K562 treated with DMSO at 1 percent for 12 hours (cell line): Measurements from ENCODE around the gene CSNK2A1. TPM values are rescaled to one million over a fixed set of nuclear protein-coding genes. Genes with fewer than 3 reads are reported as not detected.

Source experiments
- total RNA-seq: library from RNA; unstranded; fragments of 300-600 nt; gene quantifications from 2 replicates; pipeline ENCODE4 v1.2.3, GENCODE V29; 2022; ENCODE audit not compliant: insufficient read depth

The CSNK2A1 gene
- 31.5 and 74.5 TPM in 2 replicates for total RNA-seq

GRCh38 chr20:543369-544152 lies at the start of gene CSNK2A1:
TSS of gene CSNK2A1 (minus strand) at chr20:543790. CDS start at chr20:508551, 35,239 bp downstream.

DNA sequence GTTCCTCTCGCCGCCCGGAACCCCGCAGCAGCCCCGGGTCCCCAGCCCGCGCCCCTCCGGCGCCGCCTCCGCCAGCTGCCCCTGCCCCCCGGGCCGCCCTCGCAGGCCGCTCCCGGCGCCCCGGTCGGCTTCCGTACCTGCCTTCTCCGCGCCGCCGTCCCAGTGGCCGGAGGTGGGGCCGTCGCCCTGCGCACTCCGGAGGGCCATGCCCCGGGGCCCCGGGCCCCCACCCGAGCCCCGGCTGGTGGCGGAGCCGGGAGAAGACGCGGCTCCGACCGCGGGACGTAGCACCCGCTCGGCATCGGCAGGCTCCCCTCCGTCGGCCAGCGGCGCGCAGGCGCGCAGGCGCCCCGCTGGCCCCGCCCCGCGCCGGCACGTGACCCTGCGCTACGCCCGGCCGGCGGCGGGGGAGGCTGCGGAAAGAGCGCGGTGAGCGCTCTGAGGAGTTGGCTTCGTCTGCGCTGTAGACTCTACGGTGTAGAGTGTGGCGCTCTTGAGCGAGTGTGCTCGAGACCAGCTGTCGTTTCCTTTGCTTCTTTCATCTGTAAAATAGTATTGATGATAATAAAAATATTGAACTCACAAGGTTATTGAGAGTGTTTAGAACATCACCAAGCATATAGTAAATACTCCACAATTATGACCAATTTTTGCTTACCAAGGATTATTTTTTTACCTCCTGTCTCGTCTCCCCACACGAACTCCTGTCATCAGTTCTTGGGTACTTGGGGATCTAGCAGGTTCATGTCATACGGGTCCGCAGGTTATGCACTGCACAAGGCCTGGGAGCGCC lies 81.2 kb downstream of the CSNK2A1 start, which contains the start of gene TBC1D20:
TSS of gene TBC1D20 (minus strand) at position 335 of the 793 bp plus-strand sequence. CDS start at position 207, 128 bp downstream.

Other genes starting within 250 kb of the CSNK2A1 start
- 19.5 and 26.6 TPM in 2 replicates for gene ZCCHC3, start 246.2 kb downstream of the CSNK2A1 start, total RNA-seq
- gene SOX12, start 218.2 kb downstream of the CSNK2A1 start, total RNA-seq = 12.4 and 19.6 TPM in 2 replicates
- gene NRSN2, start 196.7 kb downstream of the CSNK2A1 start, total RNA-seq = 23.5 and 23.9 TPM in 2 replicates
- 289 and 296 TPM in 2 replicates for gene TRIB3, start 163.0 kb downstream of the CSNK2A1 start, total RNA-seq
- gene RBCK1, start 135.5 kb downstream of the CSNK2A1 start, total RNA-seq = 108 and 114 TPM in 2 replicates
- 13.4 and 28.3 TPM in 2 replicates for gene TBC1D20, start 81.3 kb downstream of the CSNK2A1 start, total RNA-seq
- gene TCF15, start 66.5 kb upstream of the CSNK2A1 start, total RNA-seq = 4.8 and 10.6 TPM in 2 replicates
- gene SRXN1, start 109.4 kb upstream of the CSNK2A1 start, total RNA-seq = 11.7 and 15.1 TPM in 2 replicates
- not detected in 2 replicates for gene SCRT2, start 132.0 kb upstream of the CSNK2A1 start, total RNA-seq
- gene SLC52A3, start 224.7 kb upstream of the CSNK2A1 start, total RNA-seq = 0.89 and 1.3 TPM in 2 replicates